GM13976 (cell line): ENCODE results near the gene IGF2.

Experiments used
- DNase-seq: peaks from one replicate; pipeline ENCODE4 v3.0.0; 2012; ENCODE audit warnings: low spot score
- in situ Hi-C: fragments of 300-500 bp; cut with MboI; formaldehyde crosslinking; loops from one replicate; pipeline ENCODE4 v1.12.0; 2022; ENCODE audit warnings: low sequenced_read_pairs, mixed read lengths, inconsistent platforms; ENCODE audit not compliant: unreplicated experiment
- TF ChIP-seq, protein P1 (sequence below): IDR thresholded peaks from 2 replicates; pipeline ENCODE4 v1.5.1; 2012; ENCODE audit warnings: borderline replicate concordance, mild to moderate bottlenecking; ENCODE audit not compliant: insufficient read depth; ENCODE audit errors: extremely low read depth, missing control alignments, control extremely low read depth

Gene IGF2

DNA sequence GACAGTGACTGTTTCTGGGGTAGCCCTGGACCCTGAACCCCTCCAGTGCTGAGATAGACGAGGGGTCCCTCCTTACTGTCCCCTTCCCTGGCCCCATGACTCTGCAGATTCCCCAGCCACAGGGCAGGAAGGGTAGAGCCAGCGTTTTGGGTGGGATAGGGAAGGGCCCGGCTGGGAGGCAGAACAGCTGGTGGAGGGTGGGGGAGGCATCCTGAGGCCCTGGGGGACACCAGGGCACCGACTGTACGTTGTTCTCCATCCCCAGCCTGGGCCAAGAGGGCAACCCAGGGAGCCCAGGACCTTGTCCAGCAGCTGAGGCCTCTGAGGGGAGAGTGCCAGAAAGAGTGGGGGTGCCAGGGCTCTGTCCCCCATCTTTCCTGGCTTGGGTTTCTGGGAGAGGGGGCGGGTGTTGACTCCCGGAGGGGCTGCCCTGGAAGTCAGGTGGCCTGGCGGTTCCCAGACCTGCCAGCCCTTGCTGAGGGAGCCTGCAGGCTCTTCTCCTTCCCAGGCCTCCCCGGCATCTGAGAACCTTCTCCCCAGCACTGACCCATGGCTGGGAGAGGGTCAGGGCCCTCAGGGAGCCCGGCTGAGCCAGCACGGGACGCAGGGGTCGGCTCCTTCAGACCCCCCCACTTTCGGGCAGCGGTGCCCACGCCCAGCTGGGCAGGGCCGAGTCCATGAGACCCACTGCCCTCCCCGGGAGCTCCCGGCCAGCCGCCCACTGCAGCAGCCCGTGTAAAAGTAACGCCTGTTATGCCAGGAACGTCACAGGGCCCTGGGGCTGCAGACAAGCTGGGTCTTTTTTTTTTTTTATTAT lies 30.3 kb downstream of the IGF2 start:
- DNase-seq, result no peak
- in situ Hi-C loops, result no loop called here
- TF ChIP-seq, protein P1, sequence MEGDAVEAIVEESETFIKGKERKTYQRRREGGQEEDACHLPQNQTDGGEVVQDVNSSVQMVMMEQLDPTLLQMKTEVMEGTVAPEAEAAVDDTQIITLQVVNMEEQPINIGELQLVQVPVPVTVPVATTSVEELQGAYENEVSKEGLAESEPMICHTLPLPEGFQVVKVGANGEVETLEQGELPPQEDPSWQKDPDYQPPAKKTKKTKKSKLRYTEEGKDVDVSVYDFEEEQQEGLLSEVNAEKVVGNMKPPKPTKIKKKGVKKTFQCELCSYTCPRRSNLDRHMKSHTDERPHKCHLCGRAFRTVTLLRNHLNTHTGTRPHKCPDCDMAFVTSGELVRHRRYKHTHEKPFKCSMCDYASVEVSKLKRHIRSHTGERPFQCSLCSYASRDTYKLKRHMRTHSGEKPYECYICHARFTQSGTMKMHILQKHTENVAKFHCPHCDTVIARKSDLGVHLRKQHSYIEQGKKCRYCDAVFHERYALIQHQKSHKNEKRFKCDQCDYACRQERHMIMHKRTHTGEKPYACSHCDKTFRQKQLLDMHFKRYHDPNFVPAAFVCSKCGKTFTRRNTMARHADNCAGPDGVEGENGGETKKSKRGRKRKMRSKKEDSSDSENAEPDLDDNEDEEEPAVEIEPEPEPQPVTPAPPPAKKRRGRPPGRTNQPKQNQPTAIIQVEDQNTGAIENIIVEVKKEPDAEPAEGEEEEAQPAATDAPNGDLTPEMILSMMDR, result no peak

DNA sequence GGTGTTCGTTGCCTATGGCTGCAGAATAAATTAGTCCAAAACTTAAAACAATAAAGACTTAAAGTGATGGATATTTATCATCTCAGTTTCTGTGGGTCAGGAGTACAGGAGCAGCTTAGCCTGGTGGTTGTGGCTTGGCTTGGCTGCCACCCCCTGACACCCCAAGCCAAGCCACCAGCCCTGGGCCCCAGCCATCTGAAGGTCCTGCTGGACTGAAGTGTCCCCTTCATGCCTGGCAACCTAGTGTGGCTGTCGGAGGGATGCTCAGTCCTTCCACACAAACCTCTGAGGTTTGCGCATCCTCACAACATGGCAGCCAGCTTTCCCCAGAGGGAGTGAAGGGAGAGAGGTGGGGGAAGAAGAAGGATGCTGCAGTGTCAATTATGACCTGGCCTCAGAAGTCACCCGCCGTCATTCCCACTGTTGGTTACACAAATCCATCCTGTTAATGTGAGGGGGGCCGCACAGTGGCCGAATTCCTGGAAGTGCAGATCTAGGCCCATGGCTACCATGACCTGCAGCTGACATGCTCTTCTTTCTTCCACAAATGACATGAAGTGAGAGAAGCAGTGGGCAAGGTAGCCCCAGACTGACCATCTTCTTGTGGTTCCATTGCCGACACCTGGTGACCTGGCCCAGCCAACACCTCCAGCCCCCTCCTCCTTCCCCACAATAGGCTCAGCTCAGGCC lies 31.1 kb downstream of the IGF2 start:
- TF ChIP-seq, protein P1, result no peak
- DNase-seq, result no peak
- in situ Hi-C loops, result no loop called here

GRCh38 chr11:2107521-2107920 lies 31.7 kb downstream of the IGF2 start:
- in situ Hi-C loops, result no loop called here
- TF ChIP-seq, protein P1, result no peak
- DNase-seq, result no peak

GRCh38 chr11:2106583-2107209 lies 32.5 kb downstream of the IGF2 start:
- TF ChIP-seq, protein P1, result no peak
- in situ Hi-C loops, result no loop called here
- no peak for DNase-seq

DNA sequence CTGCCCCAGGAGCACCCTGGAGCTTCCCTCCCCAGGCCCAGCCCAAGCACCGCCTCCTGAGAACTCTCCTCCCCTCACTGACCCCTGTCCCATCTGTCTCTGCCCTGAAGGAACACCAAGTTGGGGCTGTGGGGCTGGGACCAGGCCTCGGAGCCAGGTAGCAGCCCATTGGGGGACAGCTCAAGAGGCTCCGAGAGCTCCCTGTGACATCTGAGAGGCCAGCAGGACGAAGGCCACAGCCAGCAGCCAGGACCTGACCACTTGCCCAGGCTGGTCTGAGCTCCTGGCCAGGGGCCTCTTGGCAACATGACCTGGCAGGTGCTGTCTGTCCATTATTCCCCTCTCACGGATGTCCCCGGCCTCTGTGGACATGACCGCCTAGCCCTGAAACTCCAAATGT lies 33.7 kb downstream of the IGF2 start:
- TF ChIP-seq, protein P1, result no peak
- in situ Hi-C loops, result no loop called here
- DNase-seq, result no peak

- in situ Hi-C loops, result no loop called here
- TF ChIP-seq, protein P1, result no peak
- DNase-seq, result no peak
These were observed 34.4 kb downstream of the IGF2 start for GRCh38 chr11:2104524-2105440.
